Activated T-cell treated with anti-CD3 and anti-CD28 coated beads for 24 hours (primary cell): ENCODE data around the gene METTL1.

Experiments
- DNase-seq: peaks from one replicate; pipeline ENCODE4 v3.0.0-alpha.2; 2020; ENCODE audit warnings: low read depth

METTL1 gene

GRCh38 chr12:57753756-57754337, 18.1 kb downstream of the METTL1 start:
- DNase-seq: no peak

DNA sequence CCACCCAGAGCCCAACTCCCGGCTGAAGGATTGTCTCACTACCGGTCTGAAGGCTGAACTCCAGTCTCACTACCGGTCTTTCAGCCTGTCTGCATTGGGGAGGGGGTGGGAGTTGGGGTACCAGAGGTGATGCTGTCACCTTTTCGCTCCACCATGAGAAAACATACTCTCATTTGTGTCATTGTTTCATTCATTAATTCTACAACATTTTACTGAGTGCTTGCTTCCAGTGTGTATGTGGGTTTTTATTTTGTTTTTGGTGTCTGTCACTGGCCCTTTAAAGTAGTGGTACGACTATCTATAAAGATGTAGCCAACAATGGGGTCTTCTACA, 19.3 kb downstream of the METTL1 start:
- DNase-seq: no peak

GRCh38 chr12:57751788-57752667, 19.9 kb downstream of the METTL1 start, which contains the start of gene CDK4:
TSS of gene CDK4 (minus strand) at chr12:57752310. CDS start at chr12:57751717, 593 bp downstream.
- peak; percentile 98 for DNase-seq

GRCh38 chr12:57751432-57751787, 20.5 kb downstream of the METTL1 start:
- no peak for DNase-seq

DNA sequence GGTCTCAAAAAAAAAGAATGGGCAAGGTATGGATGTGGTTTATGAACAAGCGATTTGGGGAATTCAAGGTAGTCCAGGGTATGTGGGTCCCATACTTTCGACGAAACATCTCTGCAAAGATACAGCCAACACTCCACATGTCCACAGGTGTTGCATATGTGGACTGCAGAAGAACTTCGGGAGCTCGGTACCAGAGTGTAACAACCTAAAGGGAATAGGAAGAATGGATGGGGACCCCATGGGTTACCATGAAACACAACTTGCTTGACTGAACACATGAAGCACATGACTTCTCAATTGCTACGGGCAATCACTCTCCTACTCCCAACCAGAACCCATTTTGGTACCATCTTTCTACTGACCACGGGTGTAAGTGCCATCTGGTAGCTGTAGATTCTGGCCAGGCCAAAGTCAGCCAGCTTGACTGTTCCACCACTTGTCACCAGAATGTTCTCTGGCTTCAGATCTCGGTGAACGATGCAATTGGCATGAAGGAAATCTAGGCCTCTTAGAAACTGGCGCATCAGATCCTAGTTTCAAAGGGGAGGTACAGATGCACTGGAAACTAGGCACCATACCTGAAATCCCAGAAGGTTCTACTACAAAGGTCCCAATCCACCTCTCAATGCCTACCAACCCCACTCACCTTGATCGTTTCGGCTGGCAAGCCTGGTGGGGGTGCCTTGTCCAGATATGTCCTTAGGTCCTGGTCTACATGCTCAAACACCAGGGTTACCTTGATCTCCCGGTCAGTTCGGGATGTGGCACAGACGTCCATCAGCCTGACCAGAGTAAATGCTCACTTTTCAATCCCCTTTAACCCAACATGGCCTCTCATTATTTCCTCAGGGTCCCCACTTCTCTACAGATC, 21.1 kb downstream of the METTL1 start:
- no peak for DNase-seq

DNA sequence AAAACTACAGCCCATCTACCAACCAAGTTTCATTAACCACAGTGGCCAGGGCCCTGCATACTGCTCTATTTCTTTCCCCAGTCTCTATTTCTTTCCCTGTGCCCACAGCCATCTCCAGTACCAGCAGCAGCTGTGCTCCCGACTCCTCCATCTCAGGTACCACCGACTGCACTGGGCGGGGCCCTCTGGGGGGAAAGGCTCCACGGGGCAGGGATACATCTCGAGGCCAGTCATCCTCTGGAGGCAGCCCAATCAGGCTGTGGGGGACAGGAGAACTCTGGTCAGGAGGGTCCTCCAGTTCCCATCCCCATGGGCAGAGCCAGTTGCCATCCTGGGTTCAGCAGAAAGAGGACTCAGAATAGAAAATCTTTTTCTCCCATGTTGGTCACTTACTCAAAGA, 22.8 kb downstream of the METTL1 start:
- no peak for DNase-seq

GRCh38 chr12:57746025-57746424, 25.9 kb downstream of the METTL1 start:
- no peak for DNase-seq

DNA sequence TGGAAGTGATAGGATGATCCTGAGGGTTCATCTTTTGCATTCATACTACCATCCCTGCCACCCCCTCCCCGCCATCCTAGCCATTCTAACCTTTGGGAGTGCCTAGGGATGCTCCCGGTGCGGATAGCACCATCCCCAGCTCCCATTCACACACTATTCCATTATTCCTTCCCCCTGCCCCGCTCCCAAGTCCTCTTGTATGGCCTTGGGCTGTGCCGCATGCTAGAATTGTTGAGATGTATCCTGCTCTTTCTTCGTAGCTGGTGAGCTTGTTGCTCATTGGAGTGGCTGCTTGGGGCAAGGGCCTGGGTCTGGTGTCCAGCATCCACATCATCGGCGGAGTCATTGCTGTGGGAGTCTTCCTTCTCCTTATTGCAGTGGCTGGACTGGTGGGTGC, 26.4 kb downstream of the METTL1 start:
- no peak for DNase-seq

GRCh38 chr12:57744777-57745484, 27.0 kb downstream of the METTL1 start, which contains the start of gene TSPAN31:
TSS of gene TSPAN31 (plus strand) at chr12:57745039. CDS start at chr12:57745155, 116 bp downstream.
- DNase-seq: peak; percentile 93

DNA sequence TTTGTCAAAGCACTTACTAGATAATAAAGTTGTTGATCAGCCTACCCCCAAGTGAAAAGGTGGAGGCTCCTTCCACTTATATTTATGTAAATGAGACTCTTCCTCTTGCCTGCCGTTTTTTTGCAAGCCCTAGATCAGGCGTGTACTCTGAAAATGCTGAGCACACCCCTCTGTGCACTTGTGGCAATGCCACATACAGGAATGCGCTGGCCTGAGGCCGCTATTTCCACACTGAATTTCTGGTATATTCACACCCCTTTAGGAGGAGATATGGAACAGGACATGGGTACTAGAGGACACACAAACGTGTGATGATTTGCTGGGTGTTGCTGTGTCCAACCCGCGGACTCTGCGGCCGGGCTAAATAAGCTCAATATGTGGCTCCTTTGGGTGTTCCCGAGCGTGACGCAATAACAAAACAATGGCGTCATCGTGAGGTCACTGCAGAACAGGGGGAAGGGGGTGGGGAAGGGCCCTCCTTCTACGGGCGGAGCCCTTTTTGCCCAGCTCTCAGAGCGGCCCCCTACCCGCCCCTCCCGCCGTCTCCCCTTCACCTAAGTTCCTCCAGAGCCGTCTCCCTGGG, 27.6 kb downstream of the METTL1 start:
- peak; percentile 54 for DNase-seq

DNA sequence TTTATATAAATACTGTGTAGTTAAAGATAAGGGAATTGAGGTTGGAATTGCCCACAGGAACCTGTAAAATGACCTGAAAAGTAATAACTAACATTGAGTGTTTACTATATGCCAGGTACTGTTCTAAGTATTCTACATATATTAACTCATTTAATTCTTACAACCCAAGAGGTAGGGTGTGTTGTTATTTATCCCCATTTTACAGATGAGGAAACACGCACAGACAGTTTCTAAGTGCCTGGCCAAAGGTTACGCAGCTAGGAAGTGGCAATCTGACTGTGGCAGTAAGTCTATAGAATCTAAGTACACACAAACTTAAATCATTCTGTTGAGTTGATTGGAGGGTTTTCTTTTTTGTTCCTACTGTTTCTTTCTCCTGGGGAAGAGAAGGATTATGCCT, 28.1 kb downstream of the METTL1 start:
- DNase-seq: no peak

GRCh38 chr12:57741844-57742738, 29.8 kb downstream of the METTL1 start:
- peak; percentile 74 for DNase-seq

DNA sequence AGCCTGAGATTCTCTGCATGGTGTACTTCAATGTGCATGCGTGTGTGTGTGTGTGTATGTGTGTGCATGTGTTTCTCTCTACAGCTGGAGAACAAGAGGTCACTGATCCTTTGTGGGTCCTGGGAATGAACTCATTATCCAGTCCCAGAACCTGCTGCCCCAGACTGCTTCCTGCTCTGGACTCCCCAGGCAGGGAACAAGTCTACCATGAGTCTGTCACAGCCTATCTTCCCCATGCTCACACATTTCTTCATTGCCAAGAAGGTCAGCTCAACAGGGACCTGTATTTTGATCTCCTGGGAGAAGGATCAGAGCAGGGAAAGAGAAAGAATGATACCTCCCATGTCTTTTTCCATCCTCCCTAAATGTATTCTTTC, 30.5 kb downstream of the METTL1 start:
- no peak for DNase-seq

- DNase-seq: peak; percentile 60
These were observed 31.1 kb downstream of the METTL1 start for GRCh38 chr12:57740656-57741412.

DNA sequence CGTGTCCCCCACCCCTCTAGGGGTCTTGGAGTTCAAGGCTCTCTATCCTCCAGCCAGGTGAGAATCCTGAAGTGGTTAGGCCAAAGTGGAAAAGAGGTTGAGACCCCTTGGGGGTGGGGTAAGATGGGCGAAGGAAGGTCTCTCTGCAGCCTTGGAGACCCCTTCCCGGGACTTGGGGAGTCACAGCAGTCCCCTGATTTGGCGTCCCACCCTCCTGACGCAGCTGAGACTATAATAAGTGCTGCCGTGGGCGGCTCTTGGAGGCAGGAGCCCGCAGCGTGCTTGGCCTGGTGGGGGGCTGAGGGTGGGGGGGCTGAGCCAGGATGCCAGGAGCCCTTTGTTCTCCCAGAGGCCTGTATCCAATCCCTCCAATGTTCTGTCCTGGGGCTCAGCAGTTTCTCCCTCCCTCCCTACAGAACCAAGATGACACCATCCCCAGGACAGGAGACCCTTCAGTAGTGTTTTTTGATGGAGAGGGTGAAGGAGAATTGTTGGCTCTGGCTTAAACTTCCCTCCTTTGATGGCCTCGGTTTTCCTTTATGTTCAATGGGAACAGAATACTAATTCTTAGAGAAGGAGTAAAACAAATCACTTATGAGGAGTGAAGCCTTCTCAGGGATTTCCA, 31.9 kb downstream of the METTL1 start:
- no peak for DNase-seq

GRCh38 chr12:57739387-57739786, 32.5 kb downstream of the METTL1 start:
- no peak for DNase-seq

DNA sequence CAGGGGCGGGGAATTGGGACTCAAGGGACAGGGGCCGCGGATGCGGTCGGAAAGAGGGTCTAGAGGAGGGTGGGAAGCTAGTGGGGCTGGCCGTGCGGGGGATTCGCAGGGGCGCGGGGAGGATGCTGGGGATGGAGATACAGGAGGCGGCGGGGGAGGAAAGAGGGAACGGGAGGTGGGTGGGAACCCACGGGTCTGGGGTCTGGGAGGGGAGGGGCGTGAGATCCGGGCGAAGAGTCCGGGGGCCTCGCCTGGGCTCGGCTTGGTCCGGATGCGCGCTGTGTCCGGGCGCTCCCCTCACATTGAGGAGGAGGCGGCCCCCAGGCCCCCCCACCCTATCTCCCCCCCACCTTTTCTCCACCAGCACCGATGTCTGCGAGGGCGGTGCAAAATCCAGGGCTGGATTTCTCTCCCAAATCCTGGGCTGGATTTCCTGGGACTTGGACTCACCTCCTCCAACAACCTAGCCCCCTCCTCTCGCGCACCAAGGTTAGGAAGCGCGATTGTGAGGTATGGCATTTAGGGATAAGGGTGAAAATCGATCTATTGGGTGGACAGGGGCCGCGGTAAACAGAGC, 33.2 kb downstream of the METTL1 start, which contains the start of gene AGAP2:
AGAP2 (minus strand) TSS at position 82 of the 577 bp plus-strand sequence. CDS start 496 bp downstream, outside the sequence.
- no peak for DNase-seq
